NCI-H69 (cell line): ENCODE measurements around the gene LHFPL2.

Experiments used
- DNase-seq: peaks from one replicate; lab custom pipeline; 2025; lab: John Stamatoyannopoulos, UW

Gene LHFPL2

GRCh38 chr5:78666041-78666444, 17.5 kb upstream of the LHFPL2 start:
- DNase-seq = no peak

DNA sequence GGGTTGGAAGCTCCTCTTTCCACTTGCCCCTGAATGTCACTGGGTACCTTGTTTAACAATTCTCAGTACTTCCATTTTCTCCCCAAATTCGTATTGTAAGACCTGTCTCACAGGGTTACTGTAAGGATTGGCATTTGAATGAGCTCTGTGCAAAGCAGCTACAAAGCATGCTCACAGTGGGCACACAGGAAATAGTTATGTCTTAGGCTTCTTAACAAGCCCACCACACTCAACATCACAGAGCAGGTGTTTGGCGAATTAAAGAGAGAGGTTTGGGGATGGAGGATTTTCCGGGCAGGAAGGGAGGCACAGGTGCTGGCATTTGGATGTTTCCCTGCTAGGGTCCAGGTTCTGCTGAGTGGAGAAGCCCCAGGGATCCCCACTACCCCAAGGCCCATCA, 17.0 kb upstream of the LHFPL2 start:
- no peak for DNase-seq

DNA sequence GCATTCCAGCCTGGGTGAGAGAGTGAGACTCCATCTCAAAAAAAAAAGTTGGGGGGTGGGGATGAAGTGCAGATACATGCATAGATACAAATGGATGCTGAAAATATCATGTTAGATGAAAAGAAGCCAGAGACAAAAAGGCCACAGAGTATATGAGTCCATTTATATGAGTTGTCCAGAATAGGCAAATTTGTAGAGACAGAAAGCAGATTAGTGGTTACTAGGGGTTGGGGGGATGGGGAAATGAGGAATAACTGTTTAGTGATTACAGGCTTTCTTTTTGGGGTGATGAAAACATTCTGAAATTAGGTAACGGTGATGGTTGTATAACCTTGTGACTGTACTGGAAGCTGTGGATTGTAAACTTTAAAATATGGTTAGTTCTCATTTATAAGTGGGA, 13.8 kb upstream of the LHFPL2 start:
- DNase-seq = no peak

DNA sequence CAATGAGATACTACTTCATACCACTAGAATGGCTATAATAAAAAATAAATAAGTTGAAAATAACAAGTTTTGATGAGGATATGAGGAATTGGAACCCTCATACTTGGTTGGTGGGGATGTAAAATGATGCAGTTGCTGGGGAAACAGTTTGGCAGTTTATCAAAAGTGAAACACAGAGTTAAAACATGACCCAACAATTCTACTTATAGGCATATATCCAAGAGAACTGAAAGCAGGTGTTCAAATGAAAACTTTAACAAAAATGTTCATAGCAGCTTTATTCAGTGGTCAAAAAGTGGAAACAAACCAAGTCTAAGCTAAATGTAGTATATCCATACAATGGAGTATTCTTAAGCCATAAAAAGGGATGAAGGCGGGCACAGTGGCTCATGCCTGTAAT, 13.1 kb upstream of the LHFPL2 start:
- no peak for DNase-seq

- no peak for DNase-seq
Measured at GRCh38 chr5:78661044-78661443, 12.5 kb upstream of the LHFPL2 start.

DNA sequence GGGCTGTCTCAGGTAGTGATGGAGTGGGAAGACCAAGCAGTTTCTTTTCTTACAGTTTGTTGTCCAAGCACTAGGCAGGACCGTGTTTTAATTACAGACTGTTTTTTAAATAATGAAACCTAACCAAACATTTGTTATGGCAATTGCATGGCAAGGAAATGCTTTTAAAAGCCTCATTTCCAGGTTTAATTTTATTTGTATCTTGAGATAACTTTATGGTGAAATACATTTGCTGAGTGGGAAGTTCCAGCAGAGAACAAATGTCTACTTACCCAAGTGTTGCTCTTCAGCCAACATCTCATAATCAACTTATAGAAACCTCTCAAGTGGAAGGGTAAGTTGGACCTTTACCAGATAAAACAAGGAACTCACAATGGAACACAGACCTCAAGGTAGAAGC, 11.8 kb upstream of the LHFPL2 start:
- DNase-seq = no peak

- no peak for DNase-seq
Measured at GRCh38 chr5:78659714-78660113, 11.1 kb upstream of the LHFPL2 start.

- DNase-seq = no peak
Measured at GRCh38 chr5:78659114-78659513, 10.5 kb upstream of the LHFPL2 start.

GRCh38 chr5:78657201-78657600, 8.6 kb upstream of the LHFPL2 start:
- no peak for DNase-seq

GRCh38 chr5:78655746-78656290, 7.2 kb upstream of the LHFPL2 start:
- no peak for DNase-seq

DNA sequence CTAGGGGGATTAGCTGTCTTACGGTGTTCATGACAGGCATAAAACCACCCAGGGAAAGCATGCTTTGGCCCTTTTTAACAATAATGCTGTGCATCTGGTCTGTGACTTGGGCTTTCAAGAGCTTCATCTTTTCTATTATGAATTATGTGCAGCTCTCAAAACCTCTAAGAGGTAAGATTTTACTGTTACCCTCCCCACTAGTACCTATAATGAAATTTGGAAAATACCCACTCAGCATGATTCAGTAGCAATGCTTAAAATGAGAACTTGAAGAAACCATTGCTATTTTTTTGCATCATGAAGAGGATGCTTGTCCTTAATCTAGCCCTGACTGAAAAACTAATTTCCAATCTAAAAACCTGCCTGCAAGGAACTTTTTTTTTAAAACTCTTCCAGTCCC, 5.8 kb upstream of the LHFPL2 start:
- no peak for DNase-seq

- DNase-seq = peak; percentile 13
Measured at GRCh38 chr5:78653681-78654366, 5.3 kb upstream of the LHFPL2 start.

DNA sequence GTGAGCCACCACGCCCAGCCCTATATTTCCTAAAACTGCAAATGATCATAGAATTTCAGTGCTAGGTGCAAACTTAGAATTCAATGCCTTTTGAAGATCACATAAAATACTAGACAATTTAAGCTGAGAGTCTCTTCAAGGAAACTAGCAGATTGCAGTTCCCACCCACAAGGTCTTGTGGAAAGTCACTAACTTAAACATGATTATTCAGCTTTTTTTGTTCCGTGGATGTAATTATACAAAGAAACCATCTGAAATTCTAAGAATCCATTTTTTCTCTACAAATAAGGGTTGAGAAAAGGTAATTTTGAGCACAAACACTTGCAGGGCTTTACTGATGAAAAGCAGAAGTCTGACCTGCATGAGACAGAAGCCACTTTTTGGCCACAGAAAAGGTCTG, 4.5 kb upstream of the LHFPL2 start:
- no peak for DNase-seq

GRCh38 chr5:78651468-78651867, 2.9 kb upstream of the LHFPL2 start:
- DNase-seq = no peak

GRCh38 chr5:78650531-78650930, 2.0 kb upstream of the LHFPL2 start:
- no peak for DNase-seq

GRCh38 chr5:78649861-78650496, 1.4 kb upstream of the LHFPL2 start:
- DNase-seq = peak; percentile 9

GRCh38 chr5:78649211-78649695, 681 bp upstream of the LHFPL2 start:
- DNase-seq = peak; percentile 22

- DNase-seq = peak; percentile 77
Measured at GRCh38 chr5:78647838-78648358, 674 bp downstream of the LHFPL2 start.

GRCh38 chr5:78647351-78647818, 1.2 kb downstream of the LHFPL2 start:
- peak; percentile 61 for DNase-seq

DNA sequence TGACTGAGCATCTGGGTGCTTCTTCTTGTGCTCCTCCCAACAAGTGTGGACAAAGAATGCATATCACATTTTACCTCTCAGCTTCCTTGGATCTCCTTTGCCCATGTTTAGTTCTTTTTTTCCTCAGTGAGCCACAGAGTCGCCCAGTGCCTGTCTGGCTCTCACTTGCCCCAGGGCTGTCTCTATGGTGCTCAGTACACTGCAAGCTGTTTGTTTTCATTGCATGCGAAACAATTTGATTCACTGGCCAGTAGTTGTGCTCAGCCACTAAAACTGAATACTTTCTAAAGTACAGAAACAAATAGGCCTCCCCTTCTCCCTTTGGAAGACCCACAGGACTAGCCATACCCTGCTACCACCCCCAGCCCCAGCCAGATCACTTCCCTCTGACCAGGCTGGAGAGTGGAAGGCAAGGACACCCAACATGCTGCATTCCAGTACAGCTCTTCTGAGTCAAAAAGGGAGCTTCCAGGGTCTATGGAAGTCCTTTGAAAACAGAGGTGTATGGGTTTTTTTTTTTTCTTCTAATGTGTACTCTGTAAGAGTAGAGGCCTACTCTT, 3.8 kb downstream of the LHFPL2 start:
- DNase-seq = no peak

DNA sequence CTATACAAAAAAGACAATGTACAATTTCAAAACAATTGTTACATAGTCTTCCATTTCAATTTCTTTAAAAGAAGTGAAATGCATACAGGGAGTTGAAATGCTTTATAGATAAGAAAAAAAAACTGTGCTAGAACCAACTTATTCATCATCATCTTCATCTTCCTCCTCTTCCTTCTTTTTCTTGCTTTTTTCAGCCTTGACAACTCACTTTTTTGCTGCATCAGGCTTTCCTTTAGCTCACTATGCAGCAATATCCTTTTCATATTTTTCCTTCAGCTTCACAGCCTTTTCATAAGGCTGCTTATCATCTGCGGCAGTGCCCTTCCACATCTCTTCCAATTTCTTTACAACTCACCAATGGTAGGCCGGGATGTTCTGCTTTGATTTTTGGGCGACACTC, 4.4 kb downstream of the LHFPL2 start:
- DNase-seq = no peak

- no peak for DNase-seq
Measured at GRCh38 chr5:78642701-78643100, 5.9 kb downstream of the LHFPL2 start.
